ENCODE results near the gene ARID1B. TPM values are rescaled to one million over a fixed set of nuclear protein-coding genes. Genes with fewer than 3 reads are reported as not detected.

The ARID1B gene
- total RNA-seq, 1 donor from 2014 or later = 75.4 TPM

GRCh38 chr6:156781861-156782631, 4.9 kb downstream of the ARID1B start:
- peak overlapping the region; percentile 16 for H3K27ac Mint-ChIP-seq (ENCODE audit: unreplicated experiment)
- Histone ChIP-seq H3K4me1 (ENCODE audit: insufficient read depth, low read length) (peaks cover 27% of the 10 kb centered on the region), H3K27me3 (ENCODE audit: insufficient read depth, low read length) (no peaks in the 10 kb centered on the region), H3K9me3 (ENCODE audit: insufficient read depth, low read depth, low read length) (no peaks in the 10 kb centered on the region), H2AFZ (ENCODE audit: low read depth, low read length) (no peak overlapping the region), H3K4me2 (ENCODE audit: low read length) (peak overlapping the region; percentile 98), H3K4me3 (ENCODE audit: insufficient read depth, low read depth, low read length) (peak overlapping the region; percentile 93), H3K36me3 (ENCODE audit: insufficient read depth, low read length) (no peaks in the 10 kb centered on the region), H3K27ac (ENCODE audit: low read depth, low read length) (peak overlapping the region; percentile 90), H3K9ac (ENCODE audit: low read length) (peak overlapping the region; percentile 97), H4K20me1 (ENCODE audit: insufficient read depth, low read length) (peaks cover 62% of the 10 kb centered on the region), H3K79me2 (ENCODE audit: insufficient read depth, low read length) (peaks cover 90% of the 10 kb centered on the region)
- peak overlapping the region; percentile 87 for H3K4me3 Mint-ChIP-seq (ENCODE audit: unreplicated experiment)
- no peak for DNase-seq (ENCODE audit: low read depth)
- TF ChIP-seq CTCF (IDR thresholded peaks at IDR 0.05; ENCODE audit: insufficient read depth, low read depth, low read length) = no peak
- TF ChIP-seq EZH2 (IDR thresholded peaks at IDR 0.05; ENCODE audit: insufficient read depth, low read length) = no peak
- no peaks in the 10 kb centered on the region for H3K36me3 Mint-ChIP-seq (ENCODE audit: low read depth, unreplicated experiment)
- FAIRE-seq = no peak
- H3K9me3 Mint-ChIP-seq (ENCODE audit: unreplicated experiment) = no peaks in the 10 kb centered on the region
- H3K27me3 Mint-ChIP-seq (ENCODE audit: low read depth, unreplicated experiment) = no peaks in the 10 kb centered on the region
- H3K4me1 Mint-ChIP-seq (ENCODE audit: low read depth, unreplicated experiment) = peaks cover 21% of the 10 kb centered on the region

GRCh38 chr6:156782691-156783320, 5.6 kb downstream of the ARID1B start:
- Histone ChIP-seq H3K9ac (ENCODE audit: low read length) (peak overlapping the region; percentile 97), H3K4me3 (ENCODE audit: insufficient read depth, low read depth, low read length) (peak overlapping the region; percentile 93)
- H3K9me3 Mint-ChIP-seq (ENCODE audit: unreplicated experiment) = no peaks in the 10 kb centered on the region

More at GRCh38 chr6:156782691-156783320, 5.6 kb downstream of the ARID1B start:
- no peaks in the 10 kb centered on the region for H3K36me3 ChIP-seq (ENCODE audit: insufficient read depth, low read length)
- Mint-ChIP-seq H3K36me3 (ENCODE audit: low read depth, unreplicated experiment) (no peaks in the 10 kb centered on the region), H3K4me3 (ENCODE audit: unreplicated experiment) (peak overlapping the region; percentile 79), H3K27ac (ENCODE audit: unreplicated experiment) (no peak overlapping the region), H3K27me3 (ENCODE audit: low read depth, unreplicated experiment) (no peaks in the 10 kb centered on the region), H3K4me1 (ENCODE audit: low read depth, unreplicated experiment) (peaks cover 21% of the 10 kb centered on the region)
- no peaks in the 10 kb centered on the region for H3K9me3 ChIP-seq (ENCODE audit: insufficient read depth, low read depth, low read length)
- FAIRE-seq (peak; percentile 29), DNase-seq (ENCODE audit: low read depth) (no peak)
- peak overlapping the region; percentile 98 for H3K4me2 ChIP-seq (ENCODE audit: low read length)
- H3K27me3 ChIP-seq (ENCODE audit: insufficient read depth, low read length) = no peaks in the 10 kb centered on the region
- TF ChIP-seq EZH2 (IDR thresholded peaks at IDR 0.05; ENCODE audit: insufficient read depth, low read length) (no peak), CTCF (IDR thresholded peaks at IDR 0.05; ENCODE audit: insufficient read depth, low read depth, low read length) (no peak)
- peak overlapping the region; percentile 90 for H3K27ac ChIP-seq (ENCODE audit: low read depth, low read length)
- peaks cover 70% of the 10 kb centered on the region for H4K20me1 ChIP-seq (ENCODE audit: insufficient read depth, low read length)
- H2AFZ ChIP-seq (ENCODE audit: low read depth, low read length) = no peak overlapping the region
- peaks cover 27% of the 10 kb centered on the region for H3K4me1 ChIP-seq (ENCODE audit: insufficient read depth, low read length)
- H3K79me2 ChIP-seq (ENCODE audit: insufficient read depth, low read length) = peaks cover 97% of the 10 kb centered on the region

Data from astrocyte (in vitro differentiated cells and primary cell).